ENCODE results near the gene PARL.
A peak's percentile ranks its signal among the peaks of the same experiment; 100 is the strongest.

PARL gene

GRCh38 chr3:183828538-183828870 is 56.2 kb downstream of the PARL start:
- Histone ChIP-seq H3K27me3 (ENCODE audit: control insufficient read depth, insufficient read depth, low read length) (peaks cover 10% of the 10 kb centered on the region; the same call in 1 of the 2 replicates), H3K4me1 (ENCODE audit: control insufficient read depth, insufficient read depth, low read length) (peaks cover 5% of the 10 kb centered on the region; the same call in 1 of the 2 replicates), H3K9me3 (ENCODE audit: control insufficient read depth, insufficient read depth, low read length) (no peaks in the 10 kb centered on the region), H3K4me3 (ENCODE audit: low read depth, low read length) (no peak overlapping the region), H3K9ac (ENCODE audit: low read depth, low read length) (no peak overlapping the region), H3K27ac (ENCODE audit: low read depth, low read length) (no peak overlapping the region), H3K36me3 (ENCODE audit: control insufficient read depth, insufficient read depth, low read length) (peaks cover 48% of the 10 kb centered on the region)

GRCh38 chr3:183827809-183828537 is 56.7 kb downstream of the PARL start:
- H3K4me1 ChIP-seq (ENCODE audit: control insufficient read depth, insufficient read depth, low read length), result peaks cover 5% of the 10 kb centered on the region; the same call in 1 of the 2 replicates
- H3K27me3 ChIP-seq (ENCODE audit: control insufficient read depth, insufficient read depth, low read length), result peaks cover 10% of the 10 kb centered on the region; the same call in 1 of the 2 replicates
- H3K27ac ChIP-seq (ENCODE audit: low read depth, low read length), result no peak overlapping the region
- H3K36me3 ChIP-seq (ENCODE audit: control insufficient read depth, insufficient read depth, low read length), result peaks cover 43% of the 10 kb centered on the region
- H3K4me3 ChIP-seq (ENCODE audit: low read depth, low read length), result no peak overlapping the region
- no peaks in the 10 kb centered on the region for H3K9me3 ChIP-seq (ENCODE audit: control insufficient read depth, insufficient read depth, low read length)
- no peak overlapping the region for H3K9ac ChIP-seq (ENCODE audit: low read depth, low read length)

- H3K4me1 ChIP-seq (ENCODE audit: control insufficient read depth, insufficient read depth, low read length), result peaks cover 5% of the 10 kb centered on the region; the same call in 1 of the 2 replicates
- peak overlapping the region; percentile 79 for H3K27ac ChIP-seq (ENCODE audit: low read depth, low read length)
Observed at GRCh38 chr3:183826448-183827250, 58.0 kb downstream of the PARL start.

GRCh38 chr3:183825456-183826161 is 59.1 kb downstream of the PARL start, which contains the start of gene MAP6D1:
Gene MAP6D1 (minus strand): TSS chr3:183825577. CDS start chr3:183825547, 30 bp downstream.
- H3K9ac ChIP-seq (ENCODE audit: low read depth, low read length), result peak within 1 kb of the TSS; percentile 41
- H3K4me1 ChIP-seq (ENCODE audit: control insufficient read depth, insufficient read depth, low read length), result peaks cover 5% of the 10 kb centered on the region; the same call in 1 of the 2 replicates
- peak within 1 kb of the TSS; percentile 74 for H3K4me3 ChIP-seq (ENCODE audit: low read depth, low read length)
- peak within 1 kb of the TSS; percentile 79 for H3K27ac ChIP-seq (ENCODE audit: low read depth, low read length)
- no peaks in the 10 kb centered on the region for H3K9me3 ChIP-seq (ENCODE audit: control insufficient read depth, insufficient read depth, low read length)
- H3K27me3 ChIP-seq (ENCODE audit: control insufficient read depth, insufficient read depth, low read length), result peaks cover 10% of the 10 kb centered on the region; the same call in 1 of the 2 replicates
- H3K36me3 ChIP-seq (ENCODE audit: control insufficient read depth, insufficient read depth, low read length), result peaks cover 25% of the 10 kb centered on the region

More at GRCh38 chr3:183826448-183827250, 58.0 kb downstream of the PARL start:
- no peak overlapping the region for H3K9ac ChIP-seq (ENCODE audit: low read depth, low read length)
- no peak overlapping the region for H3K4me3 ChIP-seq (ENCODE audit: low read depth, low read length)
- peaks cover 10% of the 10 kb centered on the region; the same call in 1 of the 2 replicates for H3K27me3 ChIP-seq (ENCODE audit: control insufficient read depth, insufficient read depth, low read length)
- no peaks in the 10 kb centered on the region for H3K9me3 ChIP-seq (ENCODE audit: control insufficient read depth, insufficient read depth, low read length)
- H3K36me3 ChIP-seq (ENCODE audit: control insufficient read depth, insufficient read depth, low read length), result peaks cover 33% of the 10 kb centered on the region

GRCh38 chr3:183824761-183825455 is 59.8 kb downstream of the PARL start:
- no peaks in the 10 kb centered on the region for H3K9me3 ChIP-seq (ENCODE audit: control insufficient read depth, insufficient read depth, low read length)
- peaks cover 10% of the 10 kb centered on the region; the same call in 1 of the 2 replicates for H3K27me3 ChIP-seq (ENCODE audit: control insufficient read depth, insufficient read depth, low read length)
- H3K9ac ChIP-seq (ENCODE audit: low read depth, low read length), result peak overlapping the region; percentile 41
- H3K27ac ChIP-seq (ENCODE audit: low read depth, low read length), result peak overlapping the region; percentile 20
- peaks cover 5% of the 10 kb centered on the region; the same call in 1 of the 2 replicates for H3K4me1 ChIP-seq (ENCODE audit: control insufficient read depth, insufficient read depth, low read length)
- peak overlapping the region; percentile 74 for H3K4me3 ChIP-seq (ENCODE audit: low read depth, low read length)
- peaks cover 18% of the 10 kb centered on the region for H3K36me3 ChIP-seq (ENCODE audit: control insufficient read depth, insufficient read depth, low read length)

- no peak overlapping the region for H3K27ac ChIP-seq (ENCODE audit: low read depth, low read length)
- H3K4me3 ChIP-seq (ENCODE audit: low read depth, low read length), result peak overlapping the region; percentile 74
- peaks cover 9% of the 10 kb centered on the region for H3K36me3 ChIP-seq (ENCODE audit: control insufficient read depth, insufficient read depth, low read length)
- peaks cover 10% of the 10 kb centered on the region; the same call in 1 of the 2 replicates for H3K27me3 ChIP-seq (ENCODE audit: control insufficient read depth, insufficient read depth, low read length)
- H3K9me3 ChIP-seq (ENCODE audit: control insufficient read depth, insufficient read depth, low read length), result no peaks in the 10 kb centered on the region
- peaks cover 5% of the 10 kb centered on the region; the same call in 1 of the 2 replicates for H3K4me1 ChIP-seq (ENCODE audit: control insufficient read depth, insufficient read depth, low read length)
- H3K9ac ChIP-seq (ENCODE audit: low read depth, low read length), result no peak overlapping the region
Observed at GRCh38 chr3:183823963-183824362, 60.7 kb downstream of the PARL start.

GRCh38 chr3:183822631-183823030 is 62.0 kb downstream of the PARL start:
- Histone ChIP-seq H3K9ac (ENCODE audit: low read depth, low read length) (no peak overlapping the region), H3K9me3 (ENCODE audit: control insufficient read depth, insufficient read depth, low read length) (no peaks in the 10 kb centered on the region), H3K4me1 (ENCODE audit: control insufficient read depth, insufficient read depth, low read length) (peaks cover 5% of the 10 kb centered on the region; the same call in 1 of the 2 replicates), H3K36me3 (ENCODE audit: control insufficient read depth, insufficient read depth, low read length) (no peaks in the 10 kb centered on the region), H3K4me3 (ENCODE audit: low read depth, low read length) (no peak overlapping the region), H3K27ac (ENCODE audit: low read depth, low read length) (no peak overlapping the region), H3K27me3 (ENCODE audit: control insufficient read depth, insufficient read depth, low read length) (peaks cover 10% of the 10 kb centered on the region; the same call in 1 of the 2 replicates)

- no peak overlapping the region for H3K9ac ChIP-seq (ENCODE audit: low read depth, low read length)
- peaks cover 5% of the 10 kb centered on the region; the same call in 1 of the 2 replicates for H3K4me1 ChIP-seq (ENCODE audit: control insufficient read depth, insufficient read depth, low read length)
- no peaks in the 10 kb centered on the region for H3K9me3 ChIP-seq (ENCODE audit: control insufficient read depth, insufficient read depth, low read length)
- peaks cover 10% of the 10 kb centered on the region; the same call in 1 of the 2 replicates for H3K27me3 ChIP-seq (ENCODE audit: control insufficient read depth, insufficient read depth, low read length)
- no peak overlapping the region for H3K4me3 ChIP-seq (ENCODE audit: low read depth, low read length)
- H3K36me3 ChIP-seq (ENCODE audit: control insufficient read depth, insufficient read depth, low read length), result peaks cover 8% of the 10 kb centered on the region; the same call in 1 of the 2 replicates
- no peak overlapping the region for H3K27ac ChIP-seq (ENCODE audit: low read depth, low read length)
Observed at GRCh38 chr3:183819831-183820230, 64.8 kb downstream of the PARL start.

GRCh38 chr3:183818706-183819624 is 65.7 kb downstream of the PARL start:
- Histone ChIP-seq H3K4me1 (ENCODE audit: control insufficient read depth, insufficient read depth, low read length) (no peaks in the 10 kb centered on the region; the same call in 1 of the 2 replicates), H3K4me3 (ENCODE audit: low read depth, low read length) (no peak overlapping the region)

More at GRCh38 chr3:183818706-183819624, 65.7 kb downstream of the PARL start:
- Histone ChIP-seq H3K36me3 (ENCODE audit: control insufficient read depth, insufficient read depth, low read length) (peaks cover 8% of the 10 kb centered on the region; the same call in 1 of the 2 replicates), H3K27ac (ENCODE audit: low read depth, low read length) (no peak overlapping the region), H3K27me3 (ENCODE audit: control insufficient read depth, insufficient read depth, low read length) (peaks cover 5% of the 10 kb centered on the region; the same call in 1 of the 2 replicates), H3K9me3 (ENCODE audit: control insufficient read depth, insufficient read depth, low read length) (no peaks in the 10 kb centered on the region), H3K9ac (ENCODE audit: low read depth, low read length) (no peak overlapping the region)

Data from HUES48 (cell line).